Left kidney (tissue), 2 donors: ENCODE measurements around the gene LLGL2. TPM values are rescaled to one million over a fixed set of nuclear protein-coding genes. Genes with fewer than 3 reads are reported as not detected.

Experiments used
- DNase-seq: peaks from one replicate; pipeline ENCODE4 v3.0.0-alpha.2; 2013
- polyA plus RNA-seq: library from polyadenylated mRNA; unstranded; fragments of 120-200 nt; gene quantifications from one replicate; pipeline ENCODE4 v1.2.1, GENCODE V29; 2013; ENCODE audit not compliant: insufficient read length

Gene LLGL2
- polyA plus RNA-seq, 1 donor = 67.5 TPM

DNA sequence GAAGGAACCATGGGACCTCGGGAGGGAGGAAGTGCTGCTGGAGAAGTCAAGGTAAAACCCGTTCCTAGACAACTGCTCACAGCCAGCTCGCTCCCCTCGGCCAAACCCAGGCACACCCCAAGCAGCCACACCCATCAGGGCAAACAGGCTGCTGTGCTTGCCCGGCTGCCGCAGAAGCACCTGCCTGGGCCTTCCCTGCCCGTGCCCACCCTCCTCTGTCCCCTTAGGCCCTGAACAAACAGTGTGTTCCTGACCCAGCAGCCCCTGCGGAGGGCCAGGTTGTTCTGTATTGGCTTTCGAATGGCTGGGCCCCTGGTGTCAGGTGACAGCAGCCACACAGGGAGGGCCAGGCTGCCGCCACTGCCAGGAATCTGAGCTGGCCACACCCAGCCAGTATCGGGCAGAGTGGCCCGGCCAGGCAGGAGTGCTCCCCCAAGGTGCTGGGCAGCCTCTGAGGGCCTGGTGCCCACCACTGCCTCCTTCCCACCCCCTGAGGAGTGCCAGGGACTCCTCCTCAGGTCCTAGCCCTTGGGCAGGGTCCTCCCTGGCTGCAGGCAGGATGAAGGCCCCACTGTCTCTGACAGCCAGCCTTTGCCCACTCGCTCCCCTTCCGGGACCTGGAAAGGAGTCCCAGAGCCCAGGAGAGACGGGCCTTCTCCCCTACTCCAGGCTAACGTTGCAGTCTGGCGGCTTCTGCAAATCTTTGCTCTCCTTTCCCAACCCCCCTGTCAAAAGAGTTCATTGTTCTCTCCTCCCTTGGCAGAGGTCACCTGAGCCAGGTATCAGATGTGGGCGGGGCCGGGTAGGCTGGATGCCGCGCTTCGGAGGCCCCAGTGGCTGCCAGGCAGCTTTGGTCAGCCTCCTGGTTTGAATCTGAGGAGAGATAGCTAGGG, 24.0 kb downstream of the LLGL2 start:
- DNase-seq = peak; percentile 79

DNA sequence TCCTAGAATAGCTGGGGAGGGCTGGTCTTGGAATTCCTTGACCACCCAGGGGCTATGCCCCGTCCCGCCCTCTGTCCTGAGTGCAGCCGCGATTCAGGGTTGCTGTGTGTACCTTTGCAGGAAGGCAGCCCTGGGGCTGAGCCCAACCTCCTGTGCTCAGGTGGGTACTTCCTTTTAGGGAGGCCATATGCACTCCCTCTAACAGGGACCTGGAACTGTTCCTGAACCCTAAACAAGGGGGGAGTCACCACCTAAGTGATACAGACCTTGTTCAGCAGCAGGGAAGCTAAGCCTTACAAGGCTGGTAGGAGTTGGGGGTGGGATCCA, 24.6 kb downstream of the LLGL2 start:
- no peak for DNase-seq

DNA sequence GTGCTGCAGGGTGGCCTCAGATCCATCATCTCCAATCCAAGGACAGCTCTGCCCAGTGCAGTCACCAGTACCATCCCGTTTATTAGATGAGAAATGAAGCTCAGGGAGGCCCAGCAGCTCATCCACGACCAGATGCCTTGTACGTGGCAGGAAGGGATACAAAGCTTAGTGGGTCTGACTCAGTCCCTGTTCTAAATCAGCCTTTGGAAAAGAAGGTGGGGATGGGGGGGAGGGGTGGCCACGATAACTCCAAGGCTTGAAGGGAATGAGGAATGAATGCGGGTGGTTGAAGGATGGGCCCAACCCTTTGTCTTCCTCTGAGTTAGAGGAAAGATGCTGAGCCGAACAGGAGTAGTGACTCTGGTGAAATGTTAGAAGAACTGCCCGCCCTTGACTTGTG, 25.8 kb downstream of the LLGL2 start:
- DNase-seq = no peak

DNA sequence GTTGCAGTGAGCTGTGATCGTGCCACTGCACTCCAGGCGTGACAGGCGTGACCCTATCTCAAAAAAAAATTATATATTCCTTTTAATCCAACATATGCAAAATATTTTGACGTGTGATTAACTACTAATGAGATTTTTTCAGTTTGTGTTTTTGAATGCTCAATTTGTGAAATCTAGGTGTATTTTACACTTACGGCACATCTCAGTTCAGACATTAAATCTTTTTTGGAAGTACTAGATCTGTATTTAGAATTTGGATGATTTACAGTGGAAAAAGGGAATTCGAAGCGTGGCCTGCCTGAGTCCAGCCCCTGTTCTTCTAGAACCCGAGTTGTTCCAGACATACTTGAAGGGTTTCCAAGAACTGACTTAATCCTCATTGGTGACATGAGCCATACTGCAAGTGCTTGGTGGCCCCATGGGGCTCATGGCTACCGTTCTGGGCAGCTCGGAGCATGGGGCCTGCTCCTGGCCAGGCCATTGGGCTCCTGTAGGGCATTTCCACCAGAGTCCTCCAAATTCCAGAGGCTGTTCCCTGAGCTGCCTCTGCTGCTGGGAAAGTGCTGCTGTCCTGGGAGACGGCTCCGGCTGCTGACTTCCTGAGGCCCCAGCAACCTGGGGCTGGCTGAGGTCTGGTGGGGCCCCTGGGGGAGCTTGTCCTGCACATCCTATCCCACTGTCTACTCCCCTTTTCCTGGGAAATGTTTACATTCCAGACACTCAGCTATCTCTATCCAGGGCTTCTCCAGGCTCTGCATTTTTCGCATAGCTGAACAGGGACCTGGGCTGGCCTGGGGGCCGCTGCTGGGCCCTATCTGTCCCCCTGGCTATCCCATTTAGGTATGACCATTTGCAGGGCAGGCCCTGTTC, 27.2 kb downstream of the LLGL2 start:
- no peak for DNase-seq

DNA sequence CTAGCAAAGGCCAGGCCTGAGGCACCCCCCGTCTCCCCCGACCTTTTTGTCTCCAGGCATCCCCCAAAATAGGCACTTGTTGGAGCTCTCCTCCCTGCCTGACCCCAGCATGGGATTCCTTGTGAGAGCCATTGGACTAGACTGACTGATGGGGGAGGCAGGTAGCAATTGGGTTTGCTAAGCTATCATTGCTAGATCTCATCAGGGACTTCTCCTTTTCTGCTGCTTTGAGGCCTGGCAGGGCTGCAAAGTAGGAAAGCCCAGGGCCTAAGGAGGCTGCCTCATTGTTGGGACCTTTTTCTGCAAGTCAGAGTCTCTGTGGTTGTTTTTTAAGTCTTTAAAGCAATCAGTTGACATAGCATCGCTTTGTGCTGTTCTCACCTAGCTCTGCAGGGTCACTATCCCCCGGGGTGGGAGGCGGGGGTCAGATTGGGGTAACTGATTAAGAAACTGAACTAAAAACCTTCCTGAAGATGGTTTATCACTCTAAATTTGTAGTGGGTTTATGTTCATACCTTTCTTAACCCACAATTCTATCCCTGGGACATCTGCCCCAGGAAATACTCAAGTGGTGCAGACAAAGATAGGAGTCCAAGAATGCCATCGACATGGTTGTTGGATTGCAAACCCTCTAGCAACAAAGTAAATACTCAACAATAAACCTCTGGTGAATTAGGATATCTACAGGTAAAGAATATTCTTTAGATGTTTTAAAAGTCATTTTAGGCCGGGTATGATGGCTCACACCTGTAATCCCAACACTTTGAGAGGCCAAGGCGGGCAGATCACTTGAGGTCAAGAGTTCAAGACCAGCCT, 28.0 kb downstream of the LLGL2 start:
- DNase-seq = no peak

DNA sequence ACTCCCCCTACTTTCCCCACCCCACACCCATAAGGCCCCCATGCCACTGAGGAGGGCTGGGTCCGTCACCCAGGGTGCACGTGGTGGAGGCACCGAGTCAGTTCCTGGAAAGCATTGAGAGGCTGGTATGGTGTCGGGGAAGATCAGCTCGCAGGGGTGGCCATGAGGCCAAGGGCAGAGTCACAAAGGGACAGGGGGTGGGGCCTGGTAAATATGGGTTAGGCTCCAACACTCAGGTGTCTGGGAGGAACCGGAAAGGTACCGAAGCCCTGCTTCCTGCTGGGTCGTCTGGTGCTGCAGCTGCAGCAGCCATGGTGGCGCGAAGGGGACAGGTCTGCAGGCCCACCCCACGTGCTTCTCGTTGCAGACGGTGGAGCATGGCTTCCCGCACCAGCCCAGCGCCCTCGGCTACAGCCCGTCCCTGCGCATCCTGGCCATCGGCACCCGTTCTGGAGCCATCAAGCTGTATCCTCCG, 30.2 kb downstream of the LLGL2 start:
- no peak for DNase-seq

DNA sequence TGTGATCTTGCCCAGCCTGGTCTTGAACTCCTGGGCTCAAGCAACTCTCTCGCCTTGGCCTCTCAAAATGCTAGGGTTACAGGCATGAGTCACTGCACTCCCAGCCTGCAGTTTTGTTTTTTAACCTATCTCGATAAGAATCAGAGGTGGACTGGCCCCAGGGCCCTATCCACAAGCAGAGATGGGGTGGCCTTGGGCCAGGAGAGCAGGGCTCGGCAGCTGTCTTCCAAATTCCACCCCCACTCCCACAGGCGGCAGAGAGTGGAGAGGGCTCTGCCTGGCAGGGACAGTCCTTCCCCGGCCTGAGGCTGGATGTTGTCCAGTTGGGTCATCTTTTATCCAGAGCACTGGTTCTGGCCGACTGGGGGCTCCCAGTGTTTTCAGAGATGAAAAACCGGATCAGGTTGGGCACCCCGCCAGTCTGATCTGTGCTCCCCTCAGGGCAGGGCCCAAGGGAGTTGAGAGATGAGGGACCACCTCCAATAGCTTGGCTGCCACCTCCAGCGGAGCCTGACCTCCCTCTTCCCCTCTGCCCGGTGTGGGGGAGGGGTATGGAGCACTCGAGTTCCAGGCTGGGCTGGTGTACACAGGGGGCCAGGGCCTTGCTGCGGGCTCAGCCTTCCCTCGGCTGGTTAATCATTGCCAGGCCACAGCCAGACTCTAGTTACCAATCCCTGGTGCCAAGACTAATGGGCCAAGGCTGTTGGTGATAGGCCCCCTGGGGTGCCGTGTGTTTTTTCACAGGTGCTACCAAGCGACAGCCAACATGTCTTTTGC, 31.8 kb downstream of the LLGL2 start:
- peak; percentile 86 for DNase-seq

DNA sequence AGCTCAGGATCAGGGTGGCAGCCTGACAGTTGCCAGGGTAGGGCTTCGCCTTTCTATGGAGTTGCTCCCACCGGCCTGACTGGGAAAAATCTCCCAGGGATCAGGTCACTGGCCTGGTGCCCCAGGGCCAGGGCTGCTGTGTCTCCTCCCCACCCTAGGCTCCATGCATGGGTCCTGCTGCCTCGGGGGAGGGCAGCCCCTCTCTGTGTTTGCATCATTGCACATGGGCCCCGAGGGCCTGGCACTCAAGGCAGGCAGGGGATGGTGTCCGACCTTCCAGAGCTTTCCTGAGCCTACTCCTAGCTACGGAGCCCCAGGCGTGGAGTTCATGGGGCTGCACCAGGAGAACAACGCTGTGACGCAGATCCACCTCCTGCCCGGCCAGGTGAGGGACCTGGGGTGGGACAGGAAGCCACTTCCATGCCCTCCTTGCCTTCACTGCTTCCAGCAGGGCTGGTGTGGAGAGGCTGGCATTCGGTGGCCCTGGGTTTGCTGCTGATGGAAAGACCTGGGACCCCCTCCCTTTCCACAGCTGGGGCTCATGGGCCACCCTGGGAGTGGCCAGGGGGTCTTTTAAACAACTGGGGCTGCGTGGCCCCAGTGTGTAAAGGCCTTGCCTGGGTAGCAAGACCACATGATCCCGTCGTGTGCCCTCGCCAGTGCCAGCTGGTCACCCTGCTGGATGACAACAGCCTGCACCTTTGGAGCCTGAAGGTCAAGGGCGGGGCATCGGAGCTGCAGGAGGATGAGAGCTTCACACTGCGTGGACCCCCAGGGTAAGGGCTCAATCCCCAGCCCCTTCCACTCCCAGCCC, 32.6 kb downstream of the LLGL2 start:
- DNase-seq = no peak

DNA sequence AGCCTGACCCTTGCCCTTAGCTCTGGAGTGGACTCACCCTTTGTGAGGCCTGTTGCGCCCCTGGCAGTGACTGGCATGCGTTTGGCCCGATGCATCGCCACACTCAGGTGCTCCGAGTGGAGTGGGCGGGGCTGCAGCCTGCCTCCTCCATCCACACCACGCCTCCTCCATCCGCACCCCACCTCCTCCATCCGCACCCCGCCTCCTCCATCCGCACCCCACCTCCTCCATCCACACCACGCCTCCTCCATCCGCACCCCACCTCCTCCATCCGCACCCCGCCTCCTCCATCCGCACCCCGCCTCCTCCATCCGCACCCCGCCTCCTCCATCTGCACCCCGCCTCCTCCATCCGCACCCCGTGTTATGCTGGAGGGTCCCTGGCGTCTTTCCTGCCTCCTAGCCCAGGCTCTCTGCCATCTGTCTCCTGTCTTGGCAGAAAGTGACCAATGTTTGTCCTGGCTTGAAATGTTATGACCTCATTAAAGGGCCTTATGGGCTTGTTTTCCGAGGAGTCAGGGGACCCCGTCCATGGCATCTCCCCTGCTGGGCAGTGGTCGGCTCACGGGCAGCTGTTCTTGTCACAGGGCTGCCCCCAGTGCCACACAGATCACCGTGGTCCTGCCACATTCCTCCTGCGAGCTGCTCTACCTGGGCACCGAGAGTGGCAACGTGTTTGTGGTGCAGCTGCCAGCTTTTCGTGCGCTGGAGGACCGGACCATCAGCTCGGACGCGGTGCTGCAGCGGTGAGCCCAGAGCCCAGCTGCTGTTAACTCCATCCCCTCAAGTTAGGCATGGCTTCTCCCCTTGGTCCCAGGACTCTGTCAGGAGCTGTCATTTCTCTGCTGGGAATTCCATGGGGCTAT, 33.4 kb downstream of the LLGL2 start:
- no peak for DNase-seq

DNA sequence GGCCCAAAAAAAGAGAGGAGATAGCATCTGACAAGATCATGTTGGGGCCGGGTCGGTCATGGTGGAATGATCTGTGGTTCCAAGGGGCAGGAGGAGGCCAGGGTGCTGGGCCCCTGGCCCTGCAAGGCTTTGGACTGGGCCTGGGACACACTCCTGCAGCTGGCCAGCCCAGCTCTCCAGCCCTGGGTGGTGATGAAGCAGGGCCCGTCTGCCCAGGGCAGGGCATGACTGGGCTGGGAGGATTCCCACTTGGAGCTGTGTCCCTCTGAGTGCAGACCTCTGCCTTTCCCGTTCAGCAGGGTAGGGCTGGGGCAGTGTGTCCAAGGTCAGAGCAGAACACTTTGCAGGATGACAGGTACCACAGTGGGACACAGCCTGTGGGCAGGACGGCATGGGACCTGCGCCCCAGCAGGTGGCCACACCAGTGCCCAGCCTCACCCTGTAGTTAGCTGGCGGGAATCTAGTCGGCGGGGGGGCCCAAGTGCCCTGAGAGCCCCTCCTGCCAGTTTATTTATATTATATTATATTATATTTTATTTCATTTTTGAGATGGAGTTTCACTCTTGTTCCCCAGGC, 34.5 kb downstream of the LLGL2 start:
- DNase-seq = no peak

DNA sequence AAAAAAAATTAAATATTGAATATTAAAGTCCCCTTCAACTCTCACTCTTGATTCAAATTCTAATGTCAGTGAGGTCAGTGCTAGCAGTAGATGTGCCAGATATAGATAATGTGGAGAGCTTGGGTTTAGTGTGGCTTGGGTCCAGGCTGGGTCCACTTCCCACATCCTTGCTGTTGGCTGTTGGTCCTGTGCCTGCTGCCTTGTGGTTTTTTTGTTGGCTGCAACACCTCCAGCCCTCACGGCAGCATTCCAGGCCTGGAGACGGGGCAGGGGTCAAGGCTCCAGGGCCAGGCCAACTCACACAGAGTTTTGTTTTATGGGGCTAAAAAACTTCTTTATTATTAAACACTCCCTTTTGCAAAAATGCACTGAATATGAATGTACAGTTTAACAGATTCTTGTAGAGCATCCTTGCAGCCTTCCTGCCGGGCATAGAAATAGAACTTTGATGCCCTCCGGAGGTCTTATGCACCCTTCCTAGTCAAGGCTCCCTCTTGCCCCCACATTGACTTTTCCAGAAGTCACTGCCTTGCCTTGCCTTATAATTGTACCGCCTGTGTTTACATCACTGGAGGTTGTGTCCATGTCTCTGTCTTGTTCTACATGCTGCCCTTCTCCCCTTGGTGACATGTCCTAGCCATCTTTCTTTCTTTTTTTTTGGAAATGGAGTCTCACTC, 36.6 kb downstream of the LLGL2 start:
- no peak for DNase-seq

DNA sequence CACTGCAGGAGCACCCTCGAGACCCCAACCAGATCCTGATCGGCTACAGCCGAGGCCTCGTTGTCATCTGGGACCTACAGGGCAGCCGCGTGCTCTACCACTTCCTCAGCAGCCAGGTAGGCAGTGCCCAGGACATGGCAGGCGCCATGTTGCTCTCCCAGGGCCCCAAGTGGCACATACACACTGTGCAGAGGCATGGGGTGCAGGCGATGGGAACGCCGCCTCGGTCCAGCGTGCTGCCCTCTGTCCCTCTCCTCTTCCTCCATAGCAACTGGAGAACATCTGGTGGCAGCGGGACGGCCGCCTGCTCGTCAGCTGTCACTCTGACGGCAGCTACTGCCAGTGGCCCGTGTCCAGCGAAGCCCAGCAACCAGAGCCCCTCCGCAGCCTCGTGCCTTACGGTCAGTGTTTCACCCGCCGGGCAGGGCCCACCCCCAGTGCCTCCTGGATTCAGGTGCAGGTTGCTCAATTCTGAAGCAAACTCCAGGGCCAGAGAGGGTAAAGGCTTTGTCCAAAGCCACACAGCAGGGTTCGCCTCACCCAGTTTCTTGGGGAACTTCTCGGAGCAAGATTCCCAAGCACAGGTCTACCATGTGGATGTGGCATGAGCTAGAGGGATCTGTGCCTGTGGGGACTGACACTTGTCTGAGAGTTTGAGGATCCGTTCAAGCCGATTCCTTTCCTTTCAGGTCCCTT, 37.7 kb downstream of the LLGL2 start:
- DNase-seq = no peak

DNA sequence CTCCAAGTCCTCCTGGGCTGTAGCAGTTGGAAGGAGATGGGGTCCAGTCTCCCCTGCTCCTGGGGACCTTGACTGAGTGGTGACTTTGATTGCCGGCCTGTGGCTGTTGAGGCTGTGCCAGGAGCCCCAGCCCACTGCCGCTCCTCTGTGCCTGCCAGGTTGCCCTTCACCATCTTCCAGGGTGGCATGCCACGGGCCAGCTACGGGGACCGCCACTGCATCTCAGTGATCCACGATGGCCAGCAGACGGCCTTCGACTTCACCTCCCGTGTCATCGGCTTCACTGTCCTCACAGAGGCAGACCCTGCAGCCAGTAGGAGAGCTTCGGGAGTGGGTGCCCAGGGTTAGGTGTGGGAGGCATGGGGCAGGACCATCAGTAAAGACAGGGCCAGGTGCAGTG, 38.7 kb downstream of the LLGL2 start:
- no peak for DNase-seq

DNA sequence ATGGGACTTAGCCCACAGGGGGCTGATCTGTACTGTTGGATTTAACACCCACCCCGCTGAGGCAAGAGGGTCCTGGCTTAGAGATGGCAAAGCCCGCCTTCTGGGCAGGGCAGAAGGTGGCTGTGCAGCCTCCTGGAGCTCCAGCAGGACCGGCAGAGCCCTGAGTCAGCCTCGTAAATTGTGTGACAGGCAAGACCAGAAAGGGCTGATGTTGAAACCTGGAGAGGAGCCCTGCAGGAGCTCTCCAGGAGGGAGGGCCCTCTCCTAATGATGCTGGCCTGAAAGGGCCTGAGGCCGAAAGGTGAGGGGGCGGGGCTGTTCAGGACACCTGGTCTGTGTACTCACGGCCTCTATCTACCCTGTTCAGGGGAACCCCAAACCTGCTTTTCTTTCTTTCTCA, 39.6 kb downstream of the LLGL2 start:
- no peak for DNase-seq

DNA sequence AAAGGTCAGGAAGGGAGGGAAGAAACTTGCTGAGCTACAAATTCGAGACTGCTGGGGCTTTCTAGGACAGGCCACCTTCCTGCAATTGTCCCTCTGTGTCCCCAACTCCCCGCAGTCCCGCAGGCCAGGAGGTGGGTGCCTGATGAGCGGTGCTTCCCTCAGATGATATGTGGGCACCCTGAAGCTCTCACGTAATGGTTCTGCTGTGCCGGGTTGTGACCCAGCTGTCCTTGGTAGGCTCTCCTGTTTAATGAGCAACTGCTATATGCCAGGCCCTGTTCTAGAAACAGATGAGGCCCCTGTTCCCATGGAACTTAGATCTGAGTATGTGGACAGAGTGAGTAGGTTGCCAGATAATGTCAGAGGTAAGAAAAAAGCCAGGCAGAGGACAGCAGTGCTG, 40.1 kb downstream of the LLGL2 start:
- no peak for DNase-seq

DNA sequence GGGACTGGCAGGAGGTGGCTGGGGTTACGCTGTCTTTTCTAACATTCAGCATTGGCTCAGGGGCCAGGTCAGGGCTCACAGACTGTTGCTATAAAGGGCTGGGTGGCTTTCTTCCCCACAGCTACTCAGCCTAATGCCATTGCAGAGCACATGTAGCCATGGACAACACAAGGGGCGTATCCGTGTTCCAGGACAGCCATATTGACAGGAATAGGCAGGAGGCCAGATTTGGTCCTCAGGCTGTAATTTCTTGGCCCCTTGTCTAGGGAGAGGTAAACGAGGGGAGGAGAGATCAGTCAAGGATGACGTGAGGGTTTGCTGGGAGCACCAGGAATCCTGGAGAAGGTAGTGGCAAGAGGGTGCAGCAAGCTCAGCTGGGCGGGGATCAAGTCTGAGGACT, 40.9 kb downstream of the LLGL2 start:
- no peak for DNase-seq

DNA sequence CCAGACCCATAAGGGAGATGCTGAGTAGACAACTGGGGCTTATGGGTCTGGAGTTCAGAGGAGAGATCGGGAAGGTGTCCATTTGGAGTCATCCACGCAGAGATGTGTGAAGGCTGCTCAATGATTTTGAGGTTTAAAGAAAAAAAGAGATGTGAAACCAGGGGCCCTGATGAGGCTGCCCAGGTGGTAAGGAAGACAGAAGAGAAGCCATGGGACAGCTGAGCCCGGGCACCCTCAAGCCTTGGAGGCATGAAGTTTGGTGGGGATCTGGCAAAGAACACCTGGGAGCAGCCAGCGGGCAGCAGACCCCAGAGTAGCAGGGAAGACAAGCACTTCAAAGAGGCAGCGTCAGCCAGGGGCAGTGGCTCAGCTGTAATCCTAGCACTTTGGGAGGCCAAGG, 41.3 kb downstream of the LLGL2 start:
- DNase-seq = no peak
